Measurements from ENCODE around the gene CPLX4. TPM values are rescaled to one million over a fixed set of nuclear protein-coding genes. Genes with fewer than 3 reads are reported as not detected.
"Not testable (repeated sequence)": the region's sequence is repeated elsewhere in the genome, so short reads cannot be mapped to it uniquely, and the experiment has no call there.

Gene CPLX4
- polyA plus RNA-seq, 1 donor from 2014 or later = not detected

DNA sequence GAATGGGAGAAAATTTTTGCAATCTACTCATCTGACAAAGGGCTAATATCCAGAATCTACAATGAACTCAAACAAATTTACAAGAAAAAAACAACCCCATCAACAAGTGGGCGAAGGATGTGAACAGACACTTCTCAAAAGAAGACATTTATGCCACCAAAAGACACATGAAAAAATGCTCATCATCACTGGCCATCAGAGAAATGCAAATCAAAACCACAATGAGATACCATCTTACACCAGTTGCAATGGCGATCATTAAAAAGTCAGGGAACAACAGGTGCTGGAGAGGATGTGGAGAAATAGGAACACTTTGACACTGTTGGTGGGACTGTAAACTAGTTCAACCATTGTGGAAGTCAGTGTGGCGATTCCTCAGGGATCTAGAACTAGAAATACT, 56.6 kb downstream of the CPLX4 start:
- not testable (repeated sequence) for H3K4me3 Mint-ChIP-seq, H3K4me1 Mint-ChIP-seq, H3K27ac Mint-ChIP-seq, H3K36me3 Mint-ChIP-seq
- peaks cover 44% of the 10 kb centered on the region for H3K27me3 Mint-ChIP-seq
- peaks cover 2 to 15% (median 4%) of the 10 kb centered on the region in 3 donors for H3K9me3 Mint-ChIP-seq

DNA sequence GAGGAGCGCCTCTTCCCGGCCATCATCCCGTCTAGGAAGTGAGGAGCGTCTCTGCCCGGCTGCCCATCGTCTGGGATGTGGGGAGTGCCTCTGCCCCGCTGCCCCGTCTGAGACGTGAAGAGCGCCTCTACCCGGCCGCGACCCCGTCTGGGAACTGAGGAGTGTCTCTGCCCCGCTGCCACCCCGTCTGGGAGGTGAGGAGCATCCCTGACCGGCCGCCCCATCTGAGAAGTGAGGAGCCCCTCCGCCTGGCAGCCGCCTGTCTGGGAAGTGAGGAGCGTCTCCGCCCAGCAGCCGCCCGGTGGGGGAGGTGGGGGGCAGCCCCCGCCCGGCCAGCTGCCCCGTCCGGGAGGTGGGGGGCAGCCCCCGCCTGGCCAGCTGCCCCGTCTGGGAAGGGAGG, 63.0 kb downstream of the CPLX4 start:
- not testable (repeated sequence) for H3K4me1 Mint-ChIP-seq, H3K9me3 Mint-ChIP-seq, H3K4me3 Mint-ChIP-seq, H3K36me3 Mint-ChIP-seq, H3K27ac Mint-ChIP-seq
- H3K27me3 Mint-ChIP-seq = peaks cover 10% of the 10 kb centered on the region

DNA sequence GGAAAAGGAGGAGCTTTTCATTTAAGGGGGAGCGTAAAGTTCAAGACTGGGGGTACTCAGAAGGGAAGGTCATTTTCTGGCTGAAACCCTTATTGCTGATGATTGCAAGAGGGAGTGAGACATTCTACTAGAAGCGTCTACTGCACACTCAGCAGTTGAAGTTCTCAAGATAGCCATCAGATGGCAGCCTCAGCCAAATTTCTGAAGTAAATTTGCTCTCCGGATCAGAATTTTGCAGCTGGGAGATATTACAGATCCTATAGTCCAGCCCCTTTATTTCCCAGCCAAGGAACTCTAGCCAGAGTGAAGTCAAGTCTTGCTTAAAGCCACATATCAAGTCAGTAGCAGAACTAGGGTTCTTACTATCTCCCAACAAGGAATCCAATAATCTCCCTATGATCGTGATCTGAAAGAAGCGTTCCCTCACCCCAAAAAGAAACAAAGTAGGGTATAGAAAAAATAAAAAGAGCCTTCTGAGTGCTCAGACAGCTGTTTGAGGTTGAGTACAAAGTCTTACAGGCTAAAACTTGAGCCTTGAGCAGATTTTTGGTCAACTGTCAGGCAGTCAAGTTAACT, 69.2 kb downstream of the CPLX4 start:
- H3K27ac Mint-ChIP-seq = no peak overlapping the region
- no peak overlapping the region for H3K4me3 Mint-ChIP-seq
- H3K27me3 Mint-ChIP-seq = peaks cover 8% of the 10 kb centered on the region
- no peaks in the 10 kb centered on the region for H3K36me3 Mint-ChIP-seq
- H3K4me1 Mint-ChIP-seq = no peaks in the 10 kb centered on the region
- peaks cover 0 to 5% (median 5%) of the 10 kb centered on the region in 3 donors for H3K9me3 Mint-ChIP-seq

DNA sequence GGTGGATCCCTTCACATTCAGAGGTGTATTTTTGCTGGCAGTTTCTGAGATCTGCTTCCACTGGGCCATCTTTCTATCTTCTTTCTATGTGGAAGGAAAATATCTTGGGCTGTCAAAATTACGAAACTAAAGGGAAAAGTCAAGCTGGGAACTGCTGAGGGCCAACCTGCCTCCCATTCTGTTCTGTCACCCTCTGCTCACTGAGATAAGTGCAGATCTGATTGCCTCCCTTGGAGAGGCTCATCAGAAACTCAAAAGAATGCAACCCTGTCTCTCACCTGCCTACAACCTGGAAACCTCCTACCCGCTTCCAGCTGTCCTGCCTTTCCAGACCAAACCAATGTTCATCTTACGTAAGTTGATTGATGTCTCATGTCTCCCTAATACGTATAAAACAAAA, 71.7 kb downstream of the CPLX4 start:
- H3K4me1 Mint-ChIP-seq = no peaks in the 10 kb centered on the region
- H3K36me3 Mint-ChIP-seq = no peaks in the 10 kb centered on the region
- peaks cover 0 to 6% (median 3%) of the 10 kb centered on the region in 3 donors for H3K9me3 Mint-ChIP-seq
- no peak overlapping the region for H3K4me3 Mint-ChIP-seq
- peaks cover 9% of the 10 kb centered on the region for H3K27me3 Mint-ChIP-seq
- no peak overlapping the region for H3K27ac Mint-ChIP-seq

Other genes starting within 250 kb of the CPLX4 start
- gene SEC11C, start 178.8 kb downstream of the CPLX4 start, polyA plus RNA-seq = 260 TPM
- gene GRP, start 98.5 kb downstream of the CPLX4 start, polyA plus RNA-seq = not detected
- gene RAX, start 45.2 kb downstream of the CPLX4 start, polyA plus RNA-seq = not detected
- 30.8 TPM for gene LMAN1, start 40.6 kb upstream of the CPLX4 start, polyA plus RNA-seq

All from IgD-negative memory B cell (primary cell).